Measurements from ENCODE around the gene NKX2-3.

Gene NKX2-3

GRCh38 chr10:99522470-99523250 lies 10.1 kb upstream of the NKX2-3 start:
- no peak for DNase-seq (ENCODE audit: low read depth)
- TF ChIP-seq CTCF (conservative IDR thresholded peaks at IDR 0.05; ENCODE audit: low read depth, low read length): peak; percentile 5
- H3K4me3 ChIP-seq (ENCODE audit: low read length): no peak overlapping the region

- H3K4me3 ChIP-seq (ENCODE audit: low read length): no peak overlapping the region
- DNase-seq (ENCODE audit: low read depth): no peak
- TF ChIP-seq CTCF (conservative IDR thresholded peaks at IDR 0.05; ENCODE audit: low read depth, low read length): no peak
These were observed 9.4 kb upstream of the NKX2-3 start for GRCh38 chr10:99523251-99523773.

GRCh38 chr10:99524050-99524666 lies 8.6 kb upstream of the NKX2-3 start:
- no peak overlapping the region for H3K4me3 ChIP-seq (ENCODE audit: low read length)
- DNase-seq (ENCODE audit: low read depth): no peak
- TF ChIP-seq CTCF (conservative IDR thresholded peaks at IDR 0.05; ENCODE audit: low read depth, low read length): no peak

GRCh38 chr10:99524736-99525380 lies 7.9 kb upstream of the NKX2-3 start:
- no peak for TF ChIP-seq CTCF (conservative IDR thresholded peaks at IDR 0.05; ENCODE audit: low read depth, low read length)
- H3K4me3 ChIP-seq (ENCODE audit: low read length): no peak overlapping the region

GRCh38 chr10:99525897-99526296 lies 6.8 kb upstream of the NKX2-3 start:
- no peak for TF ChIP-seq CTCF (conservative IDR thresholded peaks at IDR 0.05; ENCODE audit: low read depth, low read length)
- H3K4me3 ChIP-seq (ENCODE audit: low read length): no peak overlapping the region
- no peak for DNase-seq (ENCODE audit: low read depth)

More at GRCh38 chr10:99524736-99525380, 7.9 kb upstream of the NKX2-3 start:
- DNase-seq (ENCODE audit: low read depth): no peak

GRCh38 chr10:99526861-99527504 lies 5.8 kb upstream of the NKX2-3 start:
- no peak overlapping the region for H3K4me3 ChIP-seq (ENCODE audit: low read length)
- TF ChIP-seq CTCF (conservative IDR thresholded peaks at IDR 0.05; ENCODE audit: low read depth, low read length): no peak
- DNase-seq (ENCODE audit: low read depth): no peak
